ENCODE results near the gene SBK2.

Gene SBK2

GRCh38 chr19:55553217-55554182 is 16.6 kb upstream of the SBK2 start:
- TF ChIP-seq CTCF (IDR thresholded peaks at IDR 0.05; ENCODE audit: low read depth, low read length, missing control alignments): no peak
- in situ Hi-C loops (cut with HindIII; ENCODE audit: low sequenced_read_pairs): no loop called here
- no peak for DNase-seq (ENCODE audit: low read depth)
- H3K4me3 ChIP-seq (ENCODE audit: low read depth, low read length): no peak overlapping the region

GRCh38 chr19:55552620-55553019 is 15.7 kb upstream of the SBK2 start:
- peak; percentile 82 for DNase-seq (ENCODE audit: low read depth)
- no peak overlapping the region for H3K4me3 ChIP-seq (ENCODE audit: low read depth, low read length)
- in situ Hi-C loops (cut with HindIII; ENCODE audit: low sequenced_read_pairs): no loop called here
- no peak for TF ChIP-seq CTCF (IDR thresholded peaks at IDR 0.05; ENCODE audit: low read depth, low read length, missing control alignments)

- H3K4me3 ChIP-seq (ENCODE audit: low read depth, low read length): no peak overlapping the region
- in situ Hi-C loops (cut with HindIII; ENCODE audit: low sequenced_read_pairs): no loop called here
- TF ChIP-seq CTCF (IDR thresholded peaks at IDR 0.05; ENCODE audit: low read depth, low read length, missing control alignments): no peak
- DNase-seq (ENCODE audit: low read depth): no peak
Observed at GRCh38 chr19:55552206-55552605, 15.3 kb upstream of the SBK2 start.

- in situ Hi-C loops (cut with HindIII; ENCODE audit: low sequenced_read_pairs): no loop called here
- no peak for TF ChIP-seq CTCF (IDR thresholded peaks at IDR 0.05; ENCODE audit: low read depth, low read length, missing control alignments)
- DNase-seq (ENCODE audit: low read depth): no peak
- H3K4me3 ChIP-seq (ENCODE audit: low read depth, low read length): no peak overlapping the region
Observed at GRCh38 chr19:55550321-55550650, 13.4 kb upstream of the SBK2 start.

GRCh38 chr19:55549500-55550320 is 12.8 kb upstream of the SBK2 start:
- peak; percentile 80 for DNase-seq (ENCODE audit: low read depth)
- H3K4me3 ChIP-seq (ENCODE audit: low read depth, low read length): peak overlapping the region; percentile 4
- TF ChIP-seq CTCF (IDR thresholded peaks at IDR 0.05; ENCODE audit: low read depth, low read length, missing control alignments): peak; percentile 4
- in situ Hi-C loops (cut with HindIII; ENCODE audit: low sequenced_read_pairs): no loop called here

- TF ChIP-seq CTCF (IDR thresholded peaks at IDR 0.05; ENCODE audit: low read depth, low read length, missing control alignments): no peak
- H3K4me3 ChIP-seq (ENCODE audit: low read depth, low read length): no peak overlapping the region
- peak; percentile 12 for DNase-seq (ENCODE audit: low read depth)
- in situ Hi-C loops (cut with HindIII; ENCODE audit: low sequenced_read_pairs): no loop called here
Observed at GRCh38 chr19:55546822-55547614, 10.1 kb upstream of the SBK2 start.

All from astrocyte of the cerebellum (primary cell).